SJCRH30 (cell line): Measurements from ENCODE around the gene FJX1. TPM values are rescaled to one million over a fixed set of nuclear protein-coding genes. Genes with fewer than 3 reads are reported as not detected.
"Not testable (repeated sequence)": the region's sequence is repeated elsewhere in the genome, so short reads cannot be mapped to it uniquely, and the experiment has no call there.

Experiments used
- DNase-seq, 2 experiments: peaks; one replicate each; pipeline ENCODE4 v3.0.0-alpha.2; 2015 to 2020
- H3K27ac ChIP-seq: fragments of 250-450 bp; sonication (Bioruptor Pico); 2 replicates; pipeline ENCODE4 v1.5.1; 2020; ENCODE audit warnings: mild to moderate bottlenecking, moderate library complexity
- H3K27me3 ChIP-seq: fragments of 250-450 bp; sonication (Bioruptor Pico); 2 replicates; pipeline ENCODE4 v1.5.1; 2020; ENCODE audit warnings: mild to moderate bottlenecking, moderate library complexity
- H3K36me3 ChIP-seq: fragments of 250-450 bp; sonication (Bioruptor Pico); 2 replicates; pipeline ENCODE4 v1.5.1; 2020; ENCODE audit warnings: mild to moderate bottlenecking, moderate library complexity
- H3K4me1 ChIP-seq: fragments of 250-450 bp; sonication (Bioruptor Pico); 2 replicates; pipeline ENCODE4 v1.5.1; 2020; ENCODE audit warnings: mild to moderate bottlenecking, moderate library complexity
- H3K4me3 ChIP-seq: fragments of 250-450 bp; sonication (Bioruptor Pico); 2 replicates; pipeline ENCODE4 v1.5.1; 2020; ENCODE audit warnings: mild to moderate bottlenecking, moderate library complexity
- H3K9me3 ChIP-seq: fragments of 250-450 bp; sonication (Bioruptor Pico); replicated peaks from 2 replicates; pipeline ENCODE4 v1.5.1; 2020; ENCODE audit warnings: mild to moderate bottlenecking, moderate library complexity
- total RNA-seq: library from RNA; depleted of rRNA; stranded (reverse); fragments of >200 nt; shearing (Covaris generic); gene quantifications from 2 replicates; pipeline ENCODE4 v1.2.3, GENCODE V29; 2014; rRNA removed

Gene FJX1
- total RNA-seq, 1 experiment from 2014 or later: 14.9 TPM

DNA sequence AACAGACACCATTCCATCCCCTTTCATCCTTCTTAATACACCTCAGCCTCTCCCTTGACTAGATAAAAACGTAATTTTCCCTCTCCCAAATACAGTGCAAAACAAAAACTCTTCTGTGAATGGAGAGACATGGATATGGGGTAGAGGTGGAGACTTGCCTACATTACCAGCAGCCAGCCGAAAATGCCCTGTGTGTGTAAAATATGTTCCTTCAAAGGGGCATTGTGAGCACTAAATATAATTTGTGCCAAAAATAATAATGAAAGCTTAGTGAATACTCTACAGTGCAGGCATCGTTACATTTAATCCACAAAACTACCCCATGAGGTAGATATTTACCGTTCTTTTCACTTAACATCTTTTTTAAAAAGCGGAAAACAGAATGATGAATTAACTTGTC lies 43.3 kb downstream of the FJX1 start:
- Histone ChIP-seq H3K27me3 (no peaks in the 10 kb centered on the region), H3K36me3 (peaks cover 2% of the 10 kb centered on the region; the same call in 1 of the 2 replicates), H3K9me3 (peaks cover 12% of the 10 kb centered on the region), H3K27ac (no peak overlapping the region), H3K4me1 (peaks cover 12% of the 10 kb centered on the region; the same call in 1 of the 2 replicates), H3K4me3 (peak overlapping the region; percentile 71)
- no peak for DNase-seq

DNA sequence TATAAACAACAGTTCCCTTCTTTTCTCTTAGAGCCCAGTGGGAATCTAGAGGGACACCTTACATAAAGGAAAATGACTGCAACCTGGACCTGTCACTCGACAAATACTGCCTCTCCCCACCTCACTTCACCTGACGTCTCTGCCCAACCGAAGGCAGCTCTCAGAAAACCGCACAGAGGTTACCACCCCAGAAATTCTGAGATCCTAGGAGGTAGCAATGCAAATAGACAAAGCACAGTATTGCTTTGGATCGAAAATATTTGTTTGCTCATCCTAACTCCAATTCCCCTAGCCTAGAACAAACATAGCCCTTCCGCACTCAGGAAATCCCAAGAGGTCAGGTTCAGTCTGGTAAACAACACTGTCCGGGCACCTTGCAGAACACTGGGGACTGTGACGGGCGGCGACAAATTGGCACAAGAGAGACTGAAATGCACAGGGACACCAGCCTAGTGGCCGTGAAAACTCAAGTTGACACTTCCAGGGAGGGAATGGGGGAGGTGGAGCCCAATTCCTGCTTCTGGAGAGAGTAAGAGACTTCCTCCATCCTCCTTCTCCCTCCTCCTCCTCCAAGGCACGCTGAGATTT lies 43.9 kb downstream of the FJX1 start:
- peaks cover 12% of the 10 kb centered on the region; the same call in 1 of the 2 replicates for H3K4me1 ChIP-seq
- peaks cover 5% of the 10 kb centered on the region; the same call in 1 of the 2 replicates for H3K36me3 ChIP-seq
- peak overlapping the region; percentile 71 for H3K4me3 ChIP-seq
- H3K27me3 ChIP-seq: no peaks in the 10 kb centered on the region
- peaks cover 17% of the 10 kb centered on the region for H3K9me3 ChIP-seq
- peak in 1 of 2 experiments; percentile 39 for DNase-seq
- peak overlapping the region; percentile 86 for H3K27ac ChIP-seq

DNA sequence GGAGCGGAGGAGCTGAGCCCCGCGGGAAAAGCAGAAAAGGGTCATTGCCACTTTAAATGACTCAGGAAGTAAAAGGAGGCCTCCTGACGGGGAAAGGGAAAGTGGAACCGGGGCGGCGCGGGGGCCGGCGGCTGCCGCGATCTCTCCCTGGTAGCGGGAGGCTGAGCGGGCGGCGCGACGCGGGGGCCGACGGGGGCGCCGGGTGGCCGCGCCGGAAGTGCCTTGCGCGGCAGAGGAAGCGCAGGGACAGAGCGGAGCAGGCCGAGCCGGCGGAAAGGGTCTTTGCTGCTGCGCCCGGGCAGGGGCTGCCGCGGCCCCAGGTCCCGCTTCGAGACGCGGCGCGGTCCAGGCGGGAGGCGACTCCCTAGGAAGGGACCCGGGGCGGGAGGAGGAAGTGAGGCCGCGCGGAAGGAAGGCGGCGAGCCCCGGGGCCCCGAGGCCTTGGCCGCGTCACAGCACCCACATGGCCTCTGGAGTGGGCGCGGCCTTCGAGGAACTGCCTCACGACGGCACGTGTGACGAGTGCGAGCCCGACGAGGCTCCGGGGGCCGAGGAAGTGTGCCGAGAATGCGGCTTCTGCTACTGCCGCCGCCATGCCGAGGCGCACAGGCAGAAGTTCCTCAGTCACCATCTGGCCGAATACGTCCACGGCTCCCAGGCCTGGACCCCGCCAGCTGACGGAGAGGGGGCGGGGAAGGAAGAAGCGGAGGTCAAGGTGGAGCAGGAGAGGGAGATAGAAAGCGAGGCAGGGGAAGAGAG lies 44.6 kb downstream of the FJX1 start, which contains the start of gene TRIM44:
TRIM44 (plus strand) TSS at position 127 of the 759 bp plus-strand sequence; CDS start at position 464, 337 bp downstream.
- Histone ChIP-seq H3K36me3 (peaks cover 9% of the 10 kb centered on the region), H3K4me3 (peak within 1 kb of the TSS; percentile 71), H3K4me1 (peaks cover 12% of the 10 kb centered on the region; the same call in 1 of the 2 replicates), H3K27me3 (no peaks in the 10 kb centered on the region), H3K27ac (peak within 1 kb of the TSS; percentile 86), H3K9me3 (peaks cover 19% of the 10 kb centered on the region)
- peak; percentile 83 to 87 for DNase-seq

DNA sequence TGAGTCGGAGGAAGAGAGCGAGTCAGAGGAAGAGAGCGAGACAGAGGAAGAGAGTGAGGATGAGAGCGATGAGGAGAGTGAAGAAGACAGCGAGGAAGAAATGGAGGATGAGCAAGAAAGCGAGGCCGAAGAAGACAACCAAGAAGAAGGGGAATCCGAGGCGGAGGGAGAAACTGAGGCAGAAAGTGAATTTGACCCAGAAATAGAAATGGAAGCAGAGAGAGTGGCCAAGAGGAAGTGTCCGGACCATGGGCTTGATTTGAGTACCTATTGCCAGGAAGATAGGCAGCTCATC lies 45.1 kb downstream of the FJX1 start:
- peaks cover 22% of the 10 kb centered on the region for H3K9me3 ChIP-seq
- peak overlapping the region; percentile 86 for H3K27ac ChIP-seq
- no peaks in the 10 kb centered on the region for H3K27me3 ChIP-seq
- H3K4me1 ChIP-seq: peaks cover 8% of the 10 kb centered on the region; the same call in 1 of the 2 replicates
- DNase-seq: no peak
- peaks cover 11% of the 10 kb centered on the region for H3K36me3 ChIP-seq
- peak overlapping the region; percentile 71 for H3K4me3 ChIP-seq

DNA sequence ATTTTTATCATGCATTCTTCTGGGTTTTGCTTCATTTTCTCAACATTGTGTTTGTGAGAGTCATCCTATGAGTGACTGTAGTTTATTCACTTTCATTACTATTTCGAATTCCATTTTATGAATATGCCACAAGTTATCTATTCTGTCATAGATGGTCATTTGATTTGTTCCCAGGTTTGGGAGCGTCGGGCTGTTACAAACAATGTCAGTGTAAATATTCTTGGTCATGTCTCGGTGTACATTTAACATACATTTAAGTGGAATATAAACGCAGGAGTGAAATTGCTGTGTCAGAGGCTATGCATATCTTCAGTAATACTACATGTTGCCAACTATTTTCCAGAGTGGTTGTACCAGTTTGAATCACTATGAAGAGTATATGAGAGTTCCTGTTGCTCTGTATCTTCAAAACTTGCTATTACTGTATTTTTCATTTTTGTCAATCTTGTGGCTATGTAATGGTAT lies 46.7 kb downstream of the FJX1 start:
- Histone ChIP-seq H3K4me3 (no peak overlapping the region), H3K36me3 (peaks cover 19% of the 10 kb centered on the region), H3K27me3 (no peaks in the 10 kb centered on the region), H3K27ac (no peak overlapping the region), H3K4me1 (peaks cover 4% of the 10 kb centered on the region; the same call in 1 of the 2 replicates), H3K9me3 (peaks cover 25% of the 10 kb centered on the region)
- no peak for DNase-seq

DNA sequence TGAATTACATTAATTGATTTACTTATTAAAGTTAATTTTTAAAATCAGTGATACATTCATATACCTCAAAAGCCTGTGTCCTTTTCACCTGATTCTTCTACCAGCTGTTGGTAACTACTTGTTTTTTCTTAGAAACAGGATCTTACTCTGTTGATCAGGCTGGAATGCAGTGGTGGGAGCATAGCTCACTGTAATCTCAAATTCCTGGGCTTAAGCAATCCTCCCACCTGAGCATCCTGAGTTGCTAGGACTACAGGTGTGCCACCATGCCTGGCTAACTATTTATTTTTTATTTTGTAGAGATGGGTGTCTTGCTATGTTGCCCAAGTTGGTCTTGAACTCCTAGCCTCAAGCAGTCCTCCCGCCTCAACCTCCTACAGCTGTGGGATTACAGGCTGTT lies 49.0 kb downstream of the FJX1 start:
- H3K36me3 ChIP-seq: peaks cover 21% of the 10 kb centered on the region
- no peaks in the 10 kb centered on the region for H3K27me3 ChIP-seq
- no peak for DNase-seq

DNA sequence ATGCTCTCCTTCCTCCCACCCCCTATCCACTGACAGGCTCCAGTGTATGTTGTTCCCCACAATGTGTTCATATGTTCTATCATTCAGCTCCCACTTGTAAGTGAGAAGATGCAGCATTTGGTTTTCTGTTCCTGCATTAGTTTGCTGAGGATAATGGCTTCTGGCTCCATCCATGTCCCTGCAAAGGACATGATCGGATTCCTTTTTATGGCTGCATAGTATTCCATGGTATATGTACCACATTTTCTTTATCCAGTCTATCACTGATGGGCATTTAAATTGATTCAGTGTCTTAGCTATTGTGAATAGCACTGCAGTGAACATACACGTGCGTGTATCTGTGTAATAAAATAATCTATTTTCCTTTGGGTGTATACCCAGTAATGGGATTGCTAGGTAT lies 50.1 kb downstream of the FJX1 start:
- not testable (repeated sequence) for H3K27ac ChIP-seq, H3K4me3 ChIP-seq

More for the DNA sequence above, 49.0 kb downstream of the FJX1 start:
- peaks cover 6% of the 10 kb centered on the region; the same call in 1 of the 2 replicates for H3K4me1 ChIP-seq
- H3K9me3 ChIP-seq: peaks cover 25% of the 10 kb centered on the region
- H3K27ac ChIP-seq: no peak overlapping the region
- H3K4me3 ChIP-seq: no peak overlapping the region

More for the DNA sequence above, 50.1 kb downstream of the FJX1 start:
- not testable (repeated sequence) for H3K27me3 ChIP-seq, H3K4me1 ChIP-seq, DNase-seq
- Histone ChIP-seq H3K9me3 (peaks cover 25% of the 10 kb centered on the region), H3K36me3 (peaks cover 21% of the 10 kb centered on the region)

Other genes with a start within 250 kb of the FJX1 start
- gene SLC1A2, start 198.9 kb upstream of the FJX1 start, total RNA-seq: not detected in 2 replicates
- gene PAMR1, start 92.8 kb upstream of the FJX1 start, total RNA-seq: 1.5 and 2.3 TPM in 2 replicates
- gene TRIM44, start 44.3 kb downstream of the FJX1 start, total RNA-seq: 66.8 and 67.0 TPM in 2 replicates